ENCODE results near the gene MYH11. TPM values are rescaled to one million over a fixed set of nuclear protein-coding genes. Genes with fewer than 3 reads are reported as not detected.
"Not testable (repeated sequence)": the region's sequence is repeated elsewhere in the genome, so short reads cannot be mapped to it uniquely, and the experiment has no call there.

Gene MYH11
- total and polyA plus RNA-seq, 2 donors: 1.1 to 26.6 TPM

DNA sequence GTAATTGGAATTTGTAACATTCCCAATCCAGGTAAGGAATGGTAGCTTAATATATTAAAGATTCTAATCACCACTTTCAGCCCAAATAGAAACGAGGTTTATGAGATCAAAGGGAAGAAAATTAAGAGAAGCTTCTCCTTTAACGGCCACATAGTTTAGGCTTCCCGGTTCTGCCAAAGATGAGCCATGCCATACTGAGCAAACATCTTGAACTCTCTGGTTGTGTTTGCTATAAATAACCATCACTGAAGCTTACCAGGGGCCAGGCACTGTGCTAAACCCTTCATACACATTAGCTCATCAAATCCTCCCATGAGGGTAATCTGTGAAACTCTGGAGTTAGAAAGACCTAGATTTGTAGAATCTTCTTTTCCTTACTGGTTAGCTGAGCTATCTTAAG is 2.8 kb downstream of the MYH11 start:
- Histone ChIP-seq H3K9me3 (ENCODE audit: control insufficient read depth in 2 of 2, insufficient read depth in 1 of 2, low read length in 1 of 2) (no peaks in the 10 kb centered on the region), H3K27me3 (ENCODE audit: control insufficient read depth in 2 of 2, insufficient read depth in 1 of 2, low read length in 1 of 2) (peaks cover 40 to 43% of the 10 kb centered on the region in 2 donors)

DNA sequence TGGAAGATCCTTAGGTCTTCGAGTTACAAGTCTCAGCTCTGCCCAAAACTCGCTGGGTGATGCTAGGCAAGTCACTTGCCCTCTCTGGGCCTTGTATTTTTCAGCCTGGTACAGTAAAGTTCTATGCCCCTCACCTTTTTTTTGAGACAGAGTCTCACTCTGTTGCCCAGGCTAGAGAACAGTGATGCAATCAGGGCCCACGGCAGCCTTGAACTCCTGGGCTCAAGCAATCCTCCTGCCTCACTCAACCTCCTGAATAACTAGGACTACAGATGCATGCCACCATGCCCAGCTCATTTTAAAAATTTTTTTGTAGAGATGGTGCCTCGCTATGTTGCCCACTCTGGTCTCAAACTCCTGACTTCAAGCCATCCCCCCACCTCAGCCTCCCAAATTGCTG is 3.8 kb downstream of the MYH11 start:
- Histone ChIP-seq H3K4me1 (ENCODE audit: control insufficient read depth in 2 of 2, insufficient read depth in 2 of 2, low read length in 2 of 2) (peaks cover under 1 to 2% of the 10 kb centered on the region in 2 donors), H3K9me3 (ENCODE audit: control insufficient read depth in 2 of 2, insufficient read depth in 1 of 2, low read length in 1 of 2) (no peaks in the 10 kb centered on the region), H3K4me3 (ENCODE audit: low read length in 2 of 2) (no peak overlapping the region), H3K27ac (ENCODE audit: low read depth in 1 of 2, low read length in 1 of 2) (no peak overlapping the region), H3K36me3 (ENCODE audit: control insufficient read depth in 2 of 2, insufficient read depth in 2 of 2, low read length in 1 of 2) (no peaks in the 10 kb centered on the region), H3K27me3 (ENCODE audit: control insufficient read depth in 2 of 2, insufficient read depth in 1 of 2, low read length in 1 of 2) (peaks cover 30 to 34% of the 10 kb centered on the region in 2 donors)
- DNase-seq (ENCODE audit: low read depth in 6 of 9, low spot score in 9 of 9): no peak
- WGBS: 92% methylated on average over 4 of the region's 4 CpGs

More for the DNA sequence above, 2.8 kb downstream of the MYH11 start:
- WGBS: 79% methylated on average over 3 of the region's 3 CpGs
- H3K36me3 ChIP-seq (ENCODE audit: control insufficient read depth in 2 of 2, insufficient read depth in 2 of 2, low read length in 1 of 2): no peaks in the 10 kb centered on the region
- H3K4me1 ChIP-seq (ENCODE audit: control insufficient read depth in 2 of 2, insufficient read depth in 2 of 2, low read length in 2 of 2): peaks cover 2 to 4% of the 10 kb centered on the region in 2 donors
- DNase-seq (ENCODE audit: low read depth in 6 of 9, low spot score in 9 of 9): no peak
- no peak overlapping the region for H3K27ac ChIP-seq (ENCODE audit: low read depth in 1 of 2, low read length in 1 of 2)
- H3K4me3 ChIP-seq (ENCODE audit: low read length in 2 of 2): no peak overlapping the region

DNA sequence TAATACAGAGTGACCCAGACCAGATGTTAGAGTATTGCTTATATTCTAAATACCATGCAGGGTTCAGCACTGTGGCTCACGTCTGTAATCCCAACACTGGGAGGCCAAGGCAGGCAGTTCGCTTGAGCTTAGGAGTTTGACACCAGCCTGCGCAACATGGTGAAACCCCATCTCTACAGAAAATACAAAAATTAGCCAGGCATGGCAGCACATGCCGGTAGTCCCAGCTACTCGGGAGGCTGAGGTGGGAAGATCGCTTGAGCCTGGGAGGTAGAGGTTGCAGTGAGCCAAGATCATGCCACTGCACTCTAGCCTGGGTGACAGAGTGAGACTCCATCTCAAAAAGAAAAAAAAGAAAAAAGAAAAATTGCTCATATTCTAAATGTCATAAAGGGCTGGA is 6.3 kb downstream of the MYH11 start:
- not testable (repeated sequence) for H3K9me3 ChIP-seq (ENCODE audit: control insufficient read depth in 2 of 2, insufficient read depth in 1 of 2, low read length in 1 of 2); H3K27ac ChIP-seq (ENCODE audit: low read depth in 1 of 2, low read length in 1 of 2); H3K36me3 ChIP-seq (ENCODE audit: control insufficient read depth in 2 of 2, insufficient read depth in 2 of 2, low read length in 1 of 2); DNase-seq (ENCODE audit: low read depth in 6 of 9, low spot score in 9 of 9); H3K4me3 ChIP-seq (ENCODE audit: low read length in 2 of 2); H3K4me1 ChIP-seq (ENCODE audit: control insufficient read depth in 2 of 2, insufficient read depth in 2 of 2, low read length in 2 of 2); H3K27me3 ChIP-seq (ENCODE audit: control insufficient read depth in 2 of 2, insufficient read depth in 1 of 2, low read length in 1 of 2)
- 96% methylated on average over 6 of the region's 6 CpGs for WGBS

DNA sequence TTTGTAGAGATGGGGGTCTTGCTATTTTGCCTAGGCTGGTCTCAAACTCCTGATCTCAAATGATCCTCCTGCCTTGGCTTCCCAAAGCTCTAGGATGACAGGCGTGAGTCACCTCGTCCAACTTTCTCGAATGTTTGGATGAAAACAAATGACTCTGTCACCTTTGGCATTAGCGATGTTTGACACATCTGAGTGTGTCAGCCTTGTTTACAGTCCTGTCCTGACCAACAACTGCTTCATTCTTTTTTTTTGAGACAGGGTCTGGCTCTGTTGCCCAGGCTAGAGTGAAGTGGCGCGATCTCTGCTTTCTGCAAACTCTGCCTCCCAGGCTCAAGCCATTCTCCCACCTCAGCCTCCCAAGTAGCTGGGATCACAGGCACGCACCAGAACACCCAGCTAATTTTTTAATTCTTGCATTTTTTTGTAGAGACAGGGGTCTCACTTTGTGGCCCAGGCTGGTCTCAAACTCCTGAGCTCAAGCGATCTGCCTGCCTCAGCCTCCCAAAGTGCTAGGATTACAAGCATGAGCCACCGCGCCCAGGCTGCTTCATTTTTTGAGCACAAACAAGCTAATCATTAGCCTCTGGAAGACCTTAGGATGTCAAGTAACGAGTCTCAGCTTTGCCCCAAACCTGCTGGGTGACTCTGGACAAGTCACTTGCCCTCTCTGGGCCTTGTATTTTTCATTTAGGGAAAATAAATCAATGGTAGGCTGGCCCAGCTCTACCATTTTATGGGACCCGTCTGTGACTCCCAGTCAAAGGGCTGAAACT is 7.4 kb downstream of the MYH11 start:
- Histone ChIP-seq H3K9me3 (ENCODE audit: control insufficient read depth in 2 of 2, insufficient read depth in 1 of 2, low read length in 1 of 2) (no peaks in the 10 kb centered on the region), H3K4me3 (ENCODE audit: low read length in 2 of 2) (no peak overlapping the region), H3K4me1 (ENCODE audit: control insufficient read depth in 2 of 2, insufficient read depth in 2 of 2, low read length in 2 of 2) (no peaks in the 10 kb centered on the region), H3K36me3 (ENCODE audit: control insufficient read depth in 2 of 2, insufficient read depth in 2 of 2, low read length in 1 of 2) (no peaks in the 10 kb centered on the region), H3K27me3 (ENCODE audit: control insufficient read depth in 2 of 2, insufficient read depth in 1 of 2, low read length in 1 of 2) (peaks cover 2% of the 10 kb centered on the region in 2 donors), H3K27ac (ENCODE audit: low read depth in 1 of 2, low read length in 1 of 2) (no peak overlapping the region)
- no peak for DNase-seq (ENCODE audit: low read depth in 6 of 9, low spot score in 9 of 9)
- 94% methylated on average over 12 of the region's 12 CpGs for WGBS

DNA sequence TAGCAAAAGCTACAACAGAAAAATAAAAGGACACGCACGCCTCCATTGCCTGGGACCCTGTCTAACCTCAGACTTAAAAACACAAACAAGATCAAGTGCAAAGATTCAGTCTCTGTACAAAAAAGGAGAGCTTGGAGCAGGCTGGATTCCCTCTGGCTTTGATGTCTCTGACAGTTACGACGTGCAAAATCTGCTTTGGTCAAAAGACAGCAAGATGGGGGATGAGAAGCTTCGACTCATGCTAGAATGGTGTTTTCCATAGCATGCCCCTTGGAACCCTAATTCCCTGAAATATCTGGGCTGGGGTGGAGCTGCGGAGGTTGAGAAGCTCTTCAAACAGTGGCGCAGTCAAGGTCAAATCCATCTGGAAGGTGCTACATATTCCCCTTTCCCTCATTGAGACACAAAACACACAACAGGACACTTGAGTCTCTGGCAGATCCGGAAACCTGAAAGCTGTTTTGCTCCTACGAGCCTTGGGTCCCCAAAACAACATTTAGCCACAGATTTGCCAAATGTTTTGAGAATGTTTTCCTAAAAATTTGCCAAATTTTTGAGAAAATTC is 9.1 kb downstream of the MYH11 start:
- Histone ChIP-seq H3K27ac (ENCODE audit: low read depth in 1 of 2, low read length in 1 of 2) (no peak overlapping the region), H3K4me3 (ENCODE audit: low read length in 2 of 2) (no peak overlapping the region)
- 94% methylated on average over 9 of the region's 9 CpGs for WGBS

DNA sequence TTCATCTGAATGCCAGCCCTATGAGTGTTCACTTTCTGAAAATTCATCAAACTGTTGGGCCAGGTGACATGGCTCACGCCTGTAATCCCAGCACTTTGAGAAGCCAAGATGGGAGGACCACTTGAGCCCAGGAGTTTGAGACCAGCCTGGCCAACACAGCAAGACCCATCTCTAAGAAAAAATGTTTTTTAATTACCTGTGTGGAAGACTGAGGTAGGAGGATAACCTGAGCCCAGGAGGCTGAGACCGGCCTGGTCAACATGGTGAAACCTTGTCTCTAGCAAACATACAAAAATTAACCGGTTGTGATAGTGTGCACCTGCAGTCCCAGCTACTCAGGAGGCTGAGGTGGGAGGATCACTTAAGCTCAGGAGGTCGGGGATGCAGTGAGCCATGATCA is 10.3 kb downstream of the MYH11 start:
- H3K9me3 ChIP-seq (ENCODE audit: control insufficient read depth in 2 of 2, insufficient read depth in 1 of 2, low read length in 1 of 2): no peaks in the 10 kb centered on the region
- H3K4me1 ChIP-seq (ENCODE audit: control insufficient read depth in 2 of 2, insufficient read depth in 2 of 2, low read length in 2 of 2): no peaks in the 10 kb centered on the region
- no peaks in the 10 kb centered on the region for H3K27me3 ChIP-seq (ENCODE audit: control insufficient read depth in 2 of 2, insufficient read depth in 1 of 2, low read length in 1 of 2)
- no peak overlapping the region for H3K27ac ChIP-seq (ENCODE audit: low read depth in 1 of 2, low read length in 1 of 2)
- no peak overlapping the region for H3K4me3 ChIP-seq (ENCODE audit: low read length in 2 of 2)
- WGBS: 91% methylated on average over 4 of the region's 4 CpGs
- no peak for DNase-seq (ENCODE audit: low read depth in 6 of 9, low spot score in 9 of 9)
- H3K36me3 ChIP-seq (ENCODE audit: control insufficient read depth in 2 of 2, insufficient read depth in 2 of 2, low read length in 1 of 2): no peaks in the 10 kb centered on the region

More for the DNA sequence above, 9.1 kb downstream of the MYH11 start:
- DNase-seq (ENCODE audit: low read depth in 6 of 9, low spot score in 9 of 9): no peak
- Histone ChIP-seq H3K4me1 (ENCODE audit: control insufficient read depth in 2 of 2, insufficient read depth in 2 of 2, low read length in 2 of 2) (no peaks in the 10 kb centered on the region), H3K27me3 (ENCODE audit: control insufficient read depth in 2 of 2, insufficient read depth in 1 of 2, low read length in 1 of 2) (no peaks in the 10 kb centered on the region), H3K36me3 (ENCODE audit: control insufficient read depth in 2 of 2, insufficient read depth in 2 of 2, low read length in 1 of 2) (no peaks in the 10 kb centered on the region), H3K9me3 (ENCODE audit: control insufficient read depth in 2 of 2, insufficient read depth in 1 of 2, low read length in 1 of 2) (no peaks in the 10 kb centered on the region)

DNA sequence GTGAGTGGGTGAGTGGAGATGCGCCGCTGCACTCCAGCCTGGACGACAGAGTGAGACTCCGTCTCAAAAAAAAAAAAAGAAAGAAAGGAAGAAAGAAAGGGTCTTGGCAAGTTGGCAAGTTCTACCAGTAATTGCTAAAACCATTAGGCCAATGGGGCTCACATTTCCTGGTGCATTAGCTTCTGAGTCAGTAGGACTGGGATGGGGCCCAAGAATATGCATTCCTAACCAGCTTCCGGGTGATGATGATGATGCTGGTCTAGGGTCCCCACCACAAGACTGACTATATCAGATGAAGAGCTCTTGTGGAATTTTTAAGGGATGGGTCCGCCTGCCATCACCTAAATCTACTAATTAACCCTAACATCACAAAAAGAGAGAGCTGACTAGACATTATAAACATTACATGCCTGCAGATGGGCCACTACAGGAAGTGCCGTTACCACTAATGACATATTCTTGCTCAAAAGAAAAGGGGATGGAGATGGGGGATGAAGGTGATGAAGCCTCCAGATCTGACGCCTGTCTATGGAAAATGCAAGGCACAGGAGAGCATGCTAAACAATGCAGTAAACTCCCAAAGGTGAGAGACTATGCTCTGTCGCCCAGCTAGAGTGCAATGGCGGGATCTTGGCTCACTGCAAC is 13.1 kb downstream of the MYH11 start:
- H3K4me3 ChIP-seq (ENCODE audit: low read length in 2 of 2): no peak overlapping the region
- whole genome bisulfite sequencing: 93% methylated on average over 10 of the region's 10 CpGs
- no peak overlapping the region for H3K27ac ChIP-seq (ENCODE audit: low read depth in 1 of 2, low read length in 1 of 2)

DNA sequence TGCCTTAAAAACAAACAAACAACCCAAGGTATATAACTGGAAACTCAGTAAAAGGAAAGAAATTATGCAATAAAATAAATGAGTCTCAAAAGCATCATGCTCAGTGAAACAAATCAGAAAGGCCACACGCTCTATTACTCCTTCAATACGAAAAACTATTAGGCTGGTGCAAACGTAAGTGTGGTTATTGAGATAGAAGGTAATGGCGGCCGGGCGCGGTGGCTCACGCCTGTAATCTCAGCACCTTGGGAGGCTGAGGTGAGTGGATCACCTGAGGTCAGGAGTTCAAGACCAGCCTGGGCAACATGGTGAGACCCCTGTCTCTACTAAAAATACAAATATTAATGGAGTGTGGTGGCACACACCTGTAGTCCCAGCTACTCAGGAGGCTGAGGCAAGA is 17.6 kb downstream of the MYH11 start:
- DNase-seq (ENCODE audit: low read depth in 6 of 9, low spot score in 9 of 9); H3K4me1 ChIP-seq (ENCODE audit: control insufficient read depth in 2 of 2, insufficient read depth in 2 of 2, low read length in 2 of 2); H3K27me3 ChIP-seq (ENCODE audit: control insufficient read depth in 2 of 2, insufficient read depth in 1 of 2, low read length in 1 of 2); H3K9me3 ChIP-seq (ENCODE audit: control insufficient read depth in 2 of 2, insufficient read depth in 1 of 2, low read length in 1 of 2); H3K27ac ChIP-seq (ENCODE audit: low read depth in 1 of 2, low read length in 1 of 2); H3K4me3 ChIP-seq (ENCODE audit: low read length in 2 of 2); H3K36me3 ChIP-seq (ENCODE audit: control insufficient read depth in 2 of 2, insufficient read depth in 2 of 2, low read length in 1 of 2): not testable (repeated sequence)
- WGBS: over 99% methylated on average over 8 of the region's 8 CpGs

More for the DNA sequence above, 13.1 kb downstream of the MYH11 start:
- no peaks in the 10 kb centered on the region for H3K27me3 ChIP-seq (ENCODE audit: control insufficient read depth in 2 of 2, insufficient read depth in 1 of 2, low read length in 1 of 2)
- H3K9me3 ChIP-seq (ENCODE audit: control insufficient read depth in 2 of 2, insufficient read depth in 1 of 2, low read length in 1 of 2): no peaks in the 10 kb centered on the region
- no peaks in the 10 kb centered on the region for H3K36me3 ChIP-seq (ENCODE audit: control insufficient read depth in 2 of 2, insufficient read depth in 2 of 2, low read length in 1 of 2)
- no peaks in the 10 kb centered on the region for H3K4me1 ChIP-seq (ENCODE audit: control insufficient read depth in 2 of 2, insufficient read depth in 2 of 2, low read length in 2 of 2)
- no peak for DNase-seq (ENCODE audit: low read depth in 6 of 9, low spot score in 9 of 9)

DNA sequence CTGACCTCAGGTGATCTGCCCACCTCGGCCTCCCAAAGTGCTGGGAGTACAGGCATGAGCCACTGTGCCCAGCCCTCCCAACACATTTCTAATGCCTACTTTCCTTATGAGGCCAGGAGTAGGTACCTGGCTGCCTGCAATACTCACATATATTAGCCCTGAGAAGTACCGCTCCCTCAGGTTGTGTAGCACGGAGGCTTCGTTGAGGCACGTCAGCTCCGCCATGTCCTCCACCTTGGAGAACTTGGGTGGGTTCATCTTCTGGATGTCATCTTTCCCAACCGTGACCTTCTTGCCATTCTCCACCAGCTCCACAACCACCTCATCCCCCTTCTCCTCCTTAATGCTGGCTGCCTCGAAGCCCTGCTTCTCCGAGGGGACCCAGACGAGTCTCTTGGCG is 19.1 kb downstream of the MYH11 start:
- Histone ChIP-seq H3K36me3 (ENCODE audit: control insufficient read depth in 2 of 2, insufficient read depth in 2 of 2, low read length in 1 of 2) (no peaks in the 10 kb centered on the region), H3K4me1 (ENCODE audit: control insufficient read depth in 2 of 2, insufficient read depth in 2 of 2, low read length in 2 of 2) (no peaks in the 10 kb centered on the region), H3K27ac (ENCODE audit: low read depth in 1 of 2, low read length in 1 of 2) (no peak overlapping the region), H3K4me3 (ENCODE audit: low read length in 2 of 2) (no peak overlapping the region), H3K9me3 (ENCODE audit: control insufficient read depth in 2 of 2, insufficient read depth in 1 of 2, low read length in 1 of 2) (no peaks in the 10 kb centered on the region), H3K27me3 (ENCODE audit: control insufficient read depth in 2 of 2, insufficient read depth in 1 of 2, low read length in 1 of 2) (no peaks in the 10 kb centered on the region)
- WGBS: 96% methylated on average over 11 of the region's 11 CpGs
- DNase-seq (ENCODE audit: low read depth in 6 of 9, low spot score in 9 of 9): no peak

Measured in thymus (tissue), 11 donors.